BLaER1 (cell line): ENCODE measurements around the gene PGD.
"Not testable (repeated sequence)": the region's sequence is repeated elsewhere in the genome, so short reads cannot be mapped to it uniquely, and the experiment has no call there.

ENCODE experiments used
- H3K27ac ChIP-seq: shearing (Covaris generic); formaldehyde crosslinking; 2 replicates; pipeline ENCODE4 v1.8.1; 2022
- H3K27me3 ChIP-seq: shearing (Covaris generic); formaldehyde crosslinking; 2 replicates; pipeline ENCODE4 v1.8.1; 2022
- H3K36me3 ChIP-seq: shearing (Covaris generic); formaldehyde crosslinking; 2 replicates; pipeline ENCODE4 v1.8.1; 2022
- H3K4me1 ChIP-seq: shearing (Covaris generic); formaldehyde crosslinking; 2 replicates; pipeline ENCODE4 v1.8.1; 2022
- H3K4me2 ChIP-seq: shearing (Covaris generic); formaldehyde crosslinking; 2 replicates; pipeline ENCODE4 v1.8.1; 2022
- H3K4me3 ChIP-seq: shearing (Covaris generic); formaldehyde crosslinking; 2 replicates; pipeline ENCODE4 v1.8.1; 2022
- H3K9ac ChIP-seq: shearing (Covaris generic); formaldehyde crosslinking; 2 replicates; pipeline ENCODE4 v1.8.1; 2022
- H3K9me3 ChIP-seq: shearing (Covaris generic); formaldehyde crosslinking; 2 replicates; pipeline ENCODE4 v1.8.1; 2022
- H4K20me1 ChIP-seq: shearing (Covaris generic); formaldehyde crosslinking; 2 replicates; pipeline ENCODE4 v1.8.1; 2022
- Cebpa-rat ChIP-seq: shearing (Covaris generic); IDR thresholded peaks from 2 replicates; pipeline ENCODE4 v1.8.1; 2022

Gene PGD

DNA sequence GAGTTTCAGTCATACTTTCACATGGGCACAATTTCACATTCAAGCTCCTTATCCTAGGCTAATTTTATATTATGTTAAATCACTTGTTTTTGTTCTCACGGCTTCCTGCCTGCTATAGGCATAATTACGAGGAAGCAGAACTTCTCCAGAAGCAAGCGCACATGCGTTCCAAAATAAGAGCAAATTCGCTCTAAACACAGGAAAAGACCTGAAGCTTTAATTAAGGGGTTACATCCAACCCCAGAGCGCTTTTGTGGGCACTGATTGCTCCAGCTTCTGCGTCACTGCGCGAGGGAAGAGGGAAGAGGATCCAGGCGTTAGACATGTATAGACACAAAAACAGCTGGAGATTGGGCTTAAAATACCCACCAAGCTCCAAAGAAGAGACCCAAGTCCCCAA is 50.9 kb downstream of the PGD start, which contains the start of gene CORT:
TSS of gene CORT (plus strand) at position 281 of the 400 bp plus-strand sequence. CDS start 193 bp downstream, outside the sequence.
- Histone ChIP-seq H4K20me1 (no peaks in the 10 kb centered on the region), H3K9ac (no peak within 1 kb of the TSS), H3K4me3 (no peak within 1 kb of the TSS), H3K36me3 (peaks cover 41% of the 10 kb centered on the region; the same call in 1 of the 2 replicates), H3K4me1 (no peaks in the 10 kb centered on the region), H3K27ac (no peak within 1 kb of the TSS), H3K27me3 (no peaks in the 10 kb centered on the region), H3K4me2 (no peak within 1 kb of the TSS), H3K9me3 (no peaks in the 10 kb centered on the region)
- no peak for TF ChIP-seq Cebpa-rat

DNA sequence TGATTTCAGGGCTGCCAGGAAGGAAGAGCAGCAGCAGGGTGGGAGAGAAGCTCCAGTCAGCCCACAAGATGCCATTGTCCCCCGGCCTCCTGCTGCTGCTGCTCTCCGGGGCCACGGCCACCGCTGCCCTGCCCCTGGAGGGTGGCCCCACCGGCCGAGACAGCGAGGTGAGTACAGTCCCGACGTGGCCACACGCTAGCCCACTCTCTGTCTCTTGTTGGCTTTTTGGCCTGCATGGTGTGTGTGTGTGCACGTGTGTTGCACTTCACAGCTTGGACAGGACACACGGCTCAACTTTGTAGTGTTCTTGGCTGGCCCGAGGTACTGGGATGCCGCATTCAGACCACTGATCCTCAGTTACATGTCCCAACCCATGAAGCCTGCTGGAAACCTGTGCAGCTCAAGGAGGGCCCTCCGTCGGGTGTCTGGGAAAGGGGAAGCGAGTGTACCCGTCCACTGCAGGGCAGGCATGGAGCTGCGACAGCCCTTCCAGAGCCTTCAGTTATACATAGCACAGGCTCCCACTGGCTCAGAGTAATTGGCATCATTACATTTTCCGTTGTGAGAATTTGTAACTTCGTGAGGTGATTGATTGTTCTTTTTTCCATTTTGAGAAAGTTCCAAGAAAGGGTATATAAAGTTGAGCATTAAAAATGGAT is 51.4 kb downstream of the PGD start:
- H4K20me1 ChIP-seq, result no peaks in the 10 kb centered on the region
- no peak for TF ChIP-seq Cebpa-rat
- H3K27me3 ChIP-seq, result no peaks in the 10 kb centered on the region
- H3K36me3 ChIP-seq, result peaks cover 39% of the 10 kb centered on the region; the same call in 1 of the 2 replicates
- H3K27ac ChIP-seq, result no peak overlapping the region
- no peaks in the 10 kb centered on the region for H3K4me1 ChIP-seq
- H3K4me2 ChIP-seq, result no peak overlapping the region
- no peak overlapping the region for H3K9ac ChIP-seq
- no peaks in the 10 kb centered on the region for H3K9me3 ChIP-seq
- H3K4me3 ChIP-seq, result no peak overlapping the region

DNA sequence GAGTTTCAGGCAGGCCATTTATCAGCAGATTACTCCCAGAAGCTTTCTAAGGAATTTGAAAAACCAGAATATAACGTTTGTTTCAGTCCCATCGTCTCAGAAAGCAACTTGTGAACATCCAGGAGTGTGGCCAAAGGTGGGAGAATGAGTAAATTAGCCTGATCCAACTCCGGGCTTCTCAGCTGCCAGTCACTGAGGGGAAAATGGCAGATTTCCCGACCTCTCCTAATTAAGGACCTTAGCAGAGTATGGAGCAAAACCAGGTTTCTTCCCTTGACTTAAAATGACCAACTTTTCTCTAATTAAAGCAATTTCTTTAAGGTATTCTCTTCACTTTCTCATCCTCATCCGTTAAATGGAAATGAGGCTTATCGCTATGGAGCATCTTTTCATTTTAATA is 52.0 kb downstream of the PGD start:
- H3K4me2 ChIP-seq, result no peak overlapping the region
- no peak for TF ChIP-seq Cebpa-rat
- H3K9ac ChIP-seq, result no peak overlapping the region
- H4K20me1 ChIP-seq, result no peaks in the 10 kb centered on the region
- no peak overlapping the region for H3K4me3 ChIP-seq
- no peaks in the 10 kb centered on the region for H3K9me3 ChIP-seq
- no peak overlapping the region for H3K27ac ChIP-seq
- no peaks in the 10 kb centered on the region for H3K4me1 ChIP-seq
- peaks cover 41% of the 10 kb centered on the region for H3K36me3 ChIP-seq
- H3K27me3 ChIP-seq, result no peaks in the 10 kb centered on the region

DNA sequence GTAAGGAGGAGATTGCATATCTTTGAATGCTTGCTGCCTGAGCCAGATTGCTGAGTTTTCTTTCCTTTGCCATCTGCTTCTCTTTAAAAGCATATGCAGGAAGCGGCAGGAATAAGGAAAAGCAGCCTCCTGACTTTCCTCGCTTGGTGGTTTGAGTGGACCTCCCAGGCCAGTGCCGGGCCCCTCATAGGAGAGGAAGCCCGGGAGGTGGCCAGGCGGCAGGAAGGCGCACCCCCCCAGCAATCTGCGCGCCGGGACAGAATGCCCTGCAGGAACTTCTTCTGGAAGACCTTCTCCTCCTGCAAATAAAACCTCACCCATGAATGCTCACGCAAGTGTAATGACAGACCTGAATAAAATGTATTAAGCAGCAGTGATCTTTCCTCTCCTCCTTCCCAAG is 52.4 kb downstream of the PGD start:
- Histone ChIP-seq H3K36me3 (peaks cover 40% of the 10 kb centered on the region), H3K9me3 (no peaks in the 10 kb centered on the region), H3K27ac (no peak overlapping the region), H3K9ac (no peak overlapping the region), H3K27me3 (no peaks in the 10 kb centered on the region), H4K20me1 (no peaks in the 10 kb centered on the region), H3K4me1 (no peaks in the 10 kb centered on the region), H3K4me3 (no peak overlapping the region), H3K4me2 (no peak overlapping the region)
- TF ChIP-seq Cebpa-rat, result no peak

DNA sequence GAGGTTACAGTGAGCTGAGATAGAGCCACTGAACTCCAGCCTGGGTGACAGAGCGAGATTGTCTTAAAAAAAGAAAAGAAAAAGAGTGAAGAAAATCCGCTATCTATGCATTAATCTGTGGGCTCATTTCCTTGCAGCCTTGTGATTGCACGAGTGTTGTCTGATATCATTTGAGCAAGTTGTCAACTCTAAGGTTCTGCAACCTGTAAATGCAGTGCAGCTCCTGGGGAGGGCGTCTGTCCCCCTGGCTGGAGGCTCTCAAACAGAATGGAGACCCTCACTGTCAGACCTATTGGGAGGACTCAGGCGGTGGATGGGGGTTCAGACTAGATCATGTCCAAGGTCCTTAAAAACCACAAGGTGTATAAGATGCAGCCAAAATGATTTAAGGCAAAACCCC is 57.2 kb downstream of the PGD start:
- H3K9me3 ChIP-seq, result no peaks in the 10 kb centered on the region
- H3K4me1 ChIP-seq, result peaks cover 24% of the 10 kb centered on the region
- peaks cover 46% of the 10 kb centered on the region for H3K36me3 ChIP-seq
- no peak overlapping the region for H3K9ac ChIP-seq
- H4K20me1 ChIP-seq, result no peaks in the 10 kb centered on the region
- H3K27ac ChIP-seq, result no peak overlapping the region
- no peak overlapping the region for H3K4me2 ChIP-seq
- H3K4me3 ChIP-seq, result no peak overlapping the region
- H3K27me3 ChIP-seq, result no peaks in the 10 kb centered on the region
- TF ChIP-seq Cebpa-rat, result no peak

DNA sequence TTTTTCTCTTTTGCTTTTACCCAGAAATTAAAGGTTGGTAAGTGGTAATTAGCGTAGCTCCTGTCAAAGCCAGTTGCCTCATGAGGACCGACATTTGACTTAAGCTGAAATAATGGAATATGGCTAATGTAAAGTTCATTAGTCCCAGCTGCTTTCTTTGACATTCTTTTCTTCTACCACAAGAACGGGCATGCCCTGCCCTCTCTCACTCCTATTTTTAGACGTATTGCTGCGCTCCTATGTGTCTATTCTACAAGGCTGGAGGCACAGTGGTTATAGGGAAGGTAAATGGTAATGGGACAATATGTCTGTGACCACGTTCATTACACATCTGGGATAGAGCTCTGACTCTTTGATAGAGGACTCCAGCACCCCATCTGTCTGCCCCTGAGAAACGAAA is 57.8 kb downstream of the PGD start:
- Histone ChIP-seq H3K4me3 (no peak overlapping the region), H3K9me3 (no peaks in the 10 kb centered on the region), H3K9ac (no peak overlapping the region), H3K4me1 (peaks cover 24% of the 10 kb centered on the region), H3K36me3 (peaks cover 52% of the 10 kb centered on the region), H3K27ac (peak overlapping the region; percentile 11; the same call in 1 of the 2 replicates), H3K4me2 (peak overlapping the region; percentile 63; the same call in 1 of the 2 replicates), H4K20me1 (no peaks in the 10 kb centered on the region), H3K27me3 (no peaks in the 10 kb centered on the region)
- TF ChIP-seq Cebpa-rat, result no peak

DNA sequence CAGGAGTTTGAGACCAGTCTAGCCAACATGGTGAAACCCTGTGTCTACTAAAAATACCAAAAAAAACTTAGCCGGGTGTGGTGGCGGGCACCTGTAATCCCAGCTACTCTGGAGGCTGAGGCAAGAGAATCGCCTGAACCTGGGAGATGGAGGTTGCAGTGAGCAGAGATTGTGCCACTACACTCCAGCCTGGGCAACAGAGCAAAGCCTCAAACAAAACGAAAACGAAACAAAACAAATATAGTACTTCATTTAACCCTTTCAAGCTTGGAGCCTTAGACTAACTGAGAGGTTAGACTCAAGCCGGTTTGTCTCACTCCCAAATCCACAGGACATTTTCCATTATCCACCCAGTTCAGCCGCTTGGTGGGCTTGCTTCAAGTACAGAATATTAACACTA is 58.6 kb downstream of the PGD start:
- Histone ChIP-seq H3K4me1 (peaks cover 24% of the 10 kb centered on the region), H3K9ac (peak overlapping the region; percentile 28; the same call in 1 of the 2 replicates), H3K27ac (peak overlapping the region; percentile 11), H3K36me3 (peaks cover 60% of the 10 kb centered on the region), H3K4me2 (peak overlapping the region; percentile 63)
- H3K27me3 ChIP-seq, H3K9me3 ChIP-seq, H4K20me1 ChIP-seq, H3K4me3 ChIP-seq: not testable (repeated sequence)

DNA sequence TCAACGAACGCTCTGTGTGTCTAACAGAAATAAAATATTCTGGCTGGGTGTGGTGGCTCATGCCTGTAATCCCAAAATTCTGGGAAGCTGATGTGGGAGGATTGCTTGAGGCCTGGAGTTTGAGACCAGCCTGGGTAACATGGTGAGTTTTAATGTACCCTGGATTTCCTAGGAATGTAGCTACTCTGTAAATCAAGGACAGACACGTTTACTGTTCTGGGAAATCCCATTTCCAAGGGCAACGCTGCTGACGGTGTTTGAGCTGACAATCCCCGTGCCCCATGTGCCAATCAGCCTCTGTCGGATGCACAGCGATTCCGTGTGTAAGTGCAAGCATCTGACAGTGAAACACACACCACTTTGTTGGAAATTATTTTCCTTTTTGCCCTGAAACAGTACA is 59.0 kb downstream of the PGD start:
- H3K4me2 ChIP-seq, result peak overlapping the region; percentile 63
- H3K9me3 ChIP-seq, result no peaks in the 10 kb centered on the region
- H4K20me1 ChIP-seq, result no peaks in the 10 kb centered on the region
- H3K27ac ChIP-seq, result peak overlapping the region; percentile 11
- peaks cover 24% of the 10 kb centered on the region for H3K4me1 ChIP-seq
- H3K4me3 ChIP-seq, result no peak overlapping the region
- TF ChIP-seq Cebpa-rat, result no peak
- H3K9ac ChIP-seq, result peak overlapping the region; percentile 28; the same call in 1 of the 2 replicates
- peaks cover 64% of the 10 kb centered on the region for H3K36me3 ChIP-seq
- no peaks in the 10 kb centered on the region for H3K27me3 ChIP-seq

DNA sequence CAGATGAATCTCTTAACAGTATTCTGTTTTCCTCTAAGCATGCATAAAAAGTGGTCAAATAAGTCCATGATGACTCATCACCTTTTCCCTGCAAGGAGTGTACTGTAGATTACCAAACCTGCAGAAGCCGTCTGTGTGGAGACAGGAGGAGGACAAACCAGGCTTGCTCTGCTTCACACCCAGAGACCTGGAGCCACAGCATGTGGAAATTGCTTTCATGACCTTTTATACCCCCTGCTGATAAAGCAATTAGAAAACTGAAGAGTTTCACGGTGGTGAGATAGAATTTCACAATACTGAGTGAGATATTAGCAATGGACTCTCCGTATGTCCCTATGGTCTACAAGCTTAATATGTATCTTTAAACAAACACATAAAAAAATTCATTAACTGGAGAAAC is 60.3 kb downstream of the PGD start:
- no peaks in the 10 kb centered on the region for H3K9me3 ChIP-seq
- H3K9ac ChIP-seq, result no peak overlapping the region
- H3K27me3 ChIP-seq, result no peaks in the 10 kb centered on the region
- no peak for TF ChIP-seq Cebpa-rat
- H3K4me1 ChIP-seq, result peaks cover 24% of the 10 kb centered on the region
- H3K4me3 ChIP-seq, result no peak overlapping the region
- no peaks in the 10 kb centered on the region for H4K20me1 ChIP-seq
- no peak overlapping the region for H3K27ac ChIP-seq
- peaks cover 77% of the 10 kb centered on the region for H3K36me3 ChIP-seq
- H3K4me2 ChIP-seq, result no peak overlapping the region

DNA sequence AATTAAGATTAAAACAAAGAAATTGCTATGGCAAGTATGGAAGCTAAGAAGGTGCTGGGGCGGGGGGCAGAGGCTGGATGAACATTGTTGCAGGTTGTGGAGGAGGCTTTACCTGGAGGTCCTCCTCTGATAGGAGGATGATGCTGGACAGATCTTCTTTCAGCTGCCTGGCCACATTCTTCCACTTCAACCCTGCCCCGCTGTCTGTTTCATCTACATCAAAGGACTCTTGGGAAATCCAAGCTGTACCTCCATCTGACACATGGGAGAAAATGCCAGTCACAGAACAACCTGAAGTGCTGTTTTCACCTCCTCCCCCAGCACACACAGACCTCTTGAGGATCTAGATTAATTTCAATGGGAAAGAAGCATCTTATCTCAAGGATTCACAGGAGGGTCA is 68.2 kb downstream of the PGD start:
- H3K36me3 ChIP-seq, result peaks cover 80% of the 10 kb centered on the region
- no peak for TF ChIP-seq Cebpa-rat
- no peaks in the 10 kb centered on the region for H3K27me3 ChIP-seq
- peaks cover 10% of the 10 kb centered on the region; the same call in 1 of the 2 replicates for H4K20me1 ChIP-seq
- H3K4me1 ChIP-seq, result peaks cover 19% of the 10 kb centered on the region
- no peaks in the 10 kb centered on the region for H3K9me3 ChIP-seq
- no peak overlapping the region for H3K4me2 ChIP-seq
- H3K9ac ChIP-seq, result no peak overlapping the region
- H3K4me3 ChIP-seq, result no peak overlapping the region
- no peak overlapping the region for H3K27ac ChIP-seq
